ENCODE data around the gene EGFLAM.

The EGFLAM gene

GRCh38 chr5:38469707-38470267 is 211.4 kb downstream of the EGFLAM start:
- Histone ChIP-seq H3K4me1 (ENCODE audit: control insufficient read depth in 5 of 5, insufficient read depth in 5 of 5, low read length in 5 of 5) (peaks cover 30 to 59% (median 53%) of the 10 kb centered on the region in 5 donors), H3K36me3 (ENCODE audit: control insufficient read depth in 5 of 5, insufficient read depth in 5 of 5, low read length in 5 of 5) (no peaks in the 10 kb centered on the region), H3K9ac (ENCODE audit: low read length in 5 of 5) (peak overlapping the region in 3 of 5 donors; percentile 26 to 77 (median 71)), H3K27ac (ENCODE audit: low read depth, low read length) (peak overlapping the region; percentile 98), H3K4me3 (ENCODE audit: low read depth in 1 of 5, low read length in 5 of 5) (peak overlapping the region in 4 of 5 donors; percentile 8 to 45 (median 26)), H3K27me3 (ENCODE audit: control insufficient read depth in 5 of 5, insufficient read depth in 4 of 5, low read length in 5 of 5) (no peaks in the 10 kb centered on the region), H3K9me3 (ENCODE audit: control insufficient read depth in 5 of 5, low read length in 5 of 5) (no peaks in the 10 kb centered on the region)

- Histone ChIP-seq H3K36me3 (ENCODE audit: control insufficient read depth in 5 of 5, insufficient read depth in 5 of 5, low read length in 5 of 5) (no peaks in the 10 kb centered on the region), H3K4me1 (ENCODE audit: control insufficient read depth in 5 of 5, insufficient read depth in 5 of 5, low read length in 5 of 5) (peaks cover 18 to 40% (median 34%) of the 10 kb centered on the region in 5 donors), H3K4me3 (ENCODE audit: low read depth in 1 of 5, low read length in 5 of 5) (no peak overlapping the region), H3K27me3 (ENCODE audit: control insufficient read depth in 5 of 5, insufficient read depth in 4 of 5, low read length in 5 of 5) (no peaks in the 10 kb centered on the region), H3K27ac (ENCODE audit: low read depth, low read length) (no peak overlapping the region), H3K9me3 (ENCODE audit: control insufficient read depth in 5 of 5, low read length in 5 of 5) (no peaks in the 10 kb centered on the region), H3K9ac (ENCODE audit: low read length in 5 of 5) (no peak overlapping the region)
These were observed 213.3 kb downstream of the EGFLAM start for GRCh38 chr5:38471709-38472108.

GRCh38 chr5:38472541-38472940 is 214.2 kb downstream of the EGFLAM start:
- H3K27me3 ChIP-seq (ENCODE audit: control insufficient read depth in 5 of 5, insufficient read depth in 4 of 5, low read length in 5 of 5) = no peaks in the 10 kb centered on the region
- H3K9me3 ChIP-seq (ENCODE audit: control insufficient read depth in 5 of 5, low read length in 5 of 5) = no peaks in the 10 kb centered on the region
- no peak overlapping the region for H3K9ac ChIP-seq (ENCODE audit: low read length in 5 of 5)
- H3K27ac ChIP-seq (ENCODE audit: low read depth, low read length) = no peak overlapping the region
- H3K36me3 ChIP-seq (ENCODE audit: control insufficient read depth in 5 of 5, insufficient read depth in 5 of 5, low read length in 5 of 5) = no peaks in the 10 kb centered on the region
- no peak overlapping the region for H3K4me3 ChIP-seq (ENCODE audit: low read depth in 1 of 5, low read length in 5 of 5)
- H3K4me1 ChIP-seq (ENCODE audit: control insufficient read depth in 5 of 5, insufficient read depth in 5 of 5, low read length in 5 of 5) = peaks cover 15 to 32% (median 25%) of the 10 kb centered on the region in 5 donors

GRCh38 chr5:38473008-38473407 is 214.6 kb downstream of the EGFLAM start:
- H3K36me3 ChIP-seq (ENCODE audit: control insufficient read depth in 5 of 5, insufficient read depth in 5 of 5, low read length in 5 of 5) = no peaks in the 10 kb centered on the region
- H3K4me3 ChIP-seq (ENCODE audit: low read depth in 1 of 5, low read length in 5 of 5) = no peak overlapping the region
- H3K27me3 ChIP-seq (ENCODE audit: control insufficient read depth in 5 of 5, insufficient read depth in 4 of 5, low read length in 5 of 5) = no peaks in the 10 kb centered on the region
- H3K9ac ChIP-seq (ENCODE audit: low read length in 5 of 5) = no peak overlapping the region
- no peak overlapping the region for H3K27ac ChIP-seq (ENCODE audit: low read depth, low read length)
- no peaks in the 10 kb centered on the region for H3K9me3 ChIP-seq (ENCODE audit: control insufficient read depth in 5 of 5, low read length in 5 of 5)
- peaks cover 12 to 27% (median 21%) of the 10 kb centered on the region in 5 donors for H3K4me1 ChIP-seq (ENCODE audit: control insufficient read depth in 5 of 5, insufficient read depth in 5 of 5, low read length in 5 of 5)

GRCh38 chr5:38478166-38478565 is 219.8 kb downstream of the EGFLAM start:
- H3K27me3 ChIP-seq (ENCODE audit: control insufficient read depth in 5 of 5, insufficient read depth in 4 of 5, low read length in 5 of 5) = no peaks in the 10 kb centered on the region

GRCh38 chr5:38478878-38479277 is 220.5 kb downstream of the EGFLAM start:
- Histone ChIP-seq H3K9ac (ENCODE audit: low read length in 5 of 5) (no peak overlapping the region), H3K9me3 (ENCODE audit: control insufficient read depth in 5 of 5, low read length in 5 of 5) (no peaks in the 10 kb centered on the region), H3K27ac (ENCODE audit: low read depth, low read length) (no peak overlapping the region), H3K36me3 (ENCODE audit: control insufficient read depth in 5 of 5, insufficient read depth in 5 of 5, low read length in 5 of 5) (peaks cover 8 to 27% (median 21%) of the 10 kb centered on the region in 5 donors), H3K27me3 (ENCODE audit: control insufficient read depth in 5 of 5, insufficient read depth in 4 of 5, low read length in 5 of 5) (no peaks in the 10 kb centered on the region), H3K4me1 (ENCODE audit: control insufficient read depth in 5 of 5, insufficient read depth in 5 of 5, low read length in 5 of 5) (peaks cover 0 to 4% (median 0%) of the 10 kb centered on the region in 5 donors), H3K4me3 (ENCODE audit: low read depth in 1 of 5, low read length in 5 of 5) (no peak overlapping the region)

More at GRCh38 chr5:38478166-38478565, 219.8 kb downstream of the EGFLAM start:
- H3K27ac ChIP-seq (ENCODE audit: low read depth, low read length) = no peak overlapping the region
- H3K36me3 ChIP-seq (ENCODE audit: control insufficient read depth in 5 of 5, insufficient read depth in 5 of 5, low read length in 5 of 5) = peaks cover 8 to 23% (median 17%) of the 10 kb centered on the region in 5 donors
- no peak overlapping the region for H3K9ac ChIP-seq (ENCODE audit: low read length in 5 of 5)
- no peak overlapping the region for H3K4me3 ChIP-seq (ENCODE audit: low read depth in 1 of 5, low read length in 5 of 5)
- peaks cover 0 to 4% (median 0%) of the 10 kb centered on the region in 5 donors for H3K4me1 ChIP-seq (ENCODE audit: control insufficient read depth in 5 of 5, insufficient read depth in 5 of 5, low read length in 5 of 5)
- no peaks in the 10 kb centered on the region for H3K9me3 ChIP-seq (ENCODE audit: control insufficient read depth in 5 of 5, low read length in 5 of 5)

GRCh38 chr5:38479315-38479904 is 221.1 kb downstream of the EGFLAM start:
- no peak overlapping the region for H3K4me3 ChIP-seq (ENCODE audit: low read depth in 1 of 5, low read length in 5 of 5)
- no peak overlapping the region for H3K27ac ChIP-seq (ENCODE audit: low read depth, low read length)
- no peaks in the 10 kb centered on the region for H3K9me3 ChIP-seq (ENCODE audit: control insufficient read depth in 5 of 5, low read length in 5 of 5)
- H3K27me3 ChIP-seq (ENCODE audit: control insufficient read depth in 5 of 5, insufficient read depth in 4 of 5, low read length in 5 of 5) = no peaks in the 10 kb centered on the region
- peaks cover 0 to 4% (median 0%) of the 10 kb centered on the region in 5 donors for H3K4me1 ChIP-seq (ENCODE audit: control insufficient read depth in 5 of 5, insufficient read depth in 5 of 5, low read length in 5 of 5)
- no peak overlapping the region for H3K9ac ChIP-seq (ENCODE audit: low read length in 5 of 5)
- H3K36me3 ChIP-seq (ENCODE audit: control insufficient read depth in 5 of 5, insufficient read depth in 5 of 5, low read length in 5 of 5) = peaks cover 10 to 30% (median 24%) of the 10 kb centered on the region in 5 donors

GRCh38 chr5:38483805-38484398 is 225.5 kb downstream of the EGFLAM start:
- no peak overlapping the region for H3K27ac ChIP-seq (ENCODE audit: low read depth, low read length)
- H3K4me1 ChIP-seq (ENCODE audit: control insufficient read depth in 5 of 5, insufficient read depth in 5 of 5, low read length in 5 of 5) = peaks cover 0 to 4% (median 0%) of the 10 kb centered on the region in 5 donors
- no peak overlapping the region for H3K4me3 ChIP-seq (ENCODE audit: low read depth in 1 of 5, low read length in 5 of 5)
- no peaks in the 10 kb centered on the region for H3K9me3 ChIP-seq (ENCODE audit: control insufficient read depth in 5 of 5, low read length in 5 of 5)
- no peaks in the 10 kb centered on the region for H3K27me3 ChIP-seq (ENCODE audit: control insufficient read depth in 5 of 5, insufficient read depth in 4 of 5, low read length in 5 of 5)
- H3K9ac ChIP-seq (ENCODE audit: low read length in 5 of 5) = no peak overlapping the region
- peaks cover 10 to 55% (median 51%) of the 10 kb centered on the region in 5 donors for H3K36me3 ChIP-seq (ENCODE audit: control insufficient read depth in 5 of 5, insufficient read depth in 5 of 5, low read length in 5 of 5)

GRCh38 chr5:38494175-38494574 is 235.8 kb downstream of the EGFLAM start:
- H3K36me3 ChIP-seq (ENCODE audit: control insufficient read depth in 5 of 5, insufficient read depth in 5 of 5, low read length in 5 of 5) = peaks cover 15 to 54% (median 43%) of the 10 kb centered on the region in 5 donors
- H3K27ac ChIP-seq (ENCODE audit: low read depth, low read length) = no peak overlapping the region

GRCh38 chr5:38494763-38495162 is 236.4 kb downstream of the EGFLAM start:
- Histone ChIP-seq H3K27ac (ENCODE audit: low read depth, low read length) (no peak overlapping the region), H3K36me3 (ENCODE audit: control insufficient read depth in 5 of 5, insufficient read depth in 5 of 5, low read length in 5 of 5) (peaks cover 15 to 57% (median 44%) of the 10 kb centered on the region in 5 donors), H3K4me3 (ENCODE audit: low read depth in 1 of 5, low read length in 5 of 5) (no peak overlapping the region), H3K27me3 (ENCODE audit: control insufficient read depth in 5 of 5, insufficient read depth in 4 of 5, low read length in 5 of 5) (no peaks in the 10 kb centered on the region), H3K9me3 (ENCODE audit: control insufficient read depth in 5 of 5, low read length in 5 of 5) (no peaks in the 10 kb centered on the region), H3K4me1 (ENCODE audit: control insufficient read depth in 5 of 5, insufficient read depth in 5 of 5, low read length in 5 of 5) (no peaks in the 10 kb centered on the region), H3K9ac (ENCODE audit: low read length in 5 of 5) (no peak overlapping the region)

More at GRCh38 chr5:38494175-38494574, 235.8 kb downstream of the EGFLAM start:
- H3K27me3 ChIP-seq (ENCODE audit: control insufficient read depth in 5 of 5, insufficient read depth in 4 of 5, low read length in 5 of 5) = no peaks in the 10 kb centered on the region
- H3K4me1 ChIP-seq (ENCODE audit: control insufficient read depth in 5 of 5, insufficient read depth in 5 of 5, low read length in 5 of 5) = no peaks in the 10 kb centered on the region
- no peaks in the 10 kb centered on the region for H3K9me3 ChIP-seq (ENCODE audit: control insufficient read depth in 5 of 5, low read length in 5 of 5)
- no peak overlapping the region for H3K4me3 ChIP-seq (ENCODE audit: low read depth in 1 of 5, low read length in 5 of 5)
- H3K9ac ChIP-seq (ENCODE audit: low read length in 5 of 5) = no peak overlapping the region
